ENCODE data around the gene ZNF540. TPM values are rescaled to one million over a fixed set of nuclear protein-coding genes. Genes with fewer than 3 reads are reported as not detected.

Gene ZNF540
- total RNA-seq, 2 experiments from 2014 or later, result 1.7 to 2.2 TPM

- Mint-ChIP-seq H3K4me3 (no peak overlapping the region), H3K36me3 (ENCODE audit: low read depth) (peaks cover 55% of the 10 kb centered on the region), H3K9me3 (peaks cover 44% of the 10 kb centered on the region), H3K27me3 (no peaks in the 10 kb centered on the region), H3K4me1 (ENCODE audit: low read depth) (no peaks in the 10 kb centered on the region), H3K27ac (no peak overlapping the region)
- POLR2A ChIA-PET, result no interaction called here
- DNase-seq (no peak), ATAC-seq (no peak)
- intact Hi-C loops (cut with micrococcal nuclease), result no loop called here
- CTCF ChIA-PET, result no interaction called here
- TF ChIP-seq CTCF (IDR thresholded peaks at IDR 0.05), result no peak
These were observed 40.7 kb downstream of the ZNF540 start for GRCh38 chr19:37635076-37636056.

- no peak for ATAC-seq
- Mint-ChIP-seq H3K4me1 (ENCODE audit: low read depth) (peaks cover 27% of the 10 kb centered on the region), H3K4me3 (peak overlapping the region; percentile 96), H3K9me3 (peaks cover 13% of the 10 kb centered on the region), H3K36me3 (ENCODE audit: low read depth) (peaks cover 44% of the 10 kb centered on the region), H3K27ac (peak overlapping the region; percentile 99), H3K27me3 (no peaks in the 10 kb centered on the region)
- ChIA-PET POLR2A (interaction anchor here (1.1 kb wide), 1 partner anchor 185 kb away, joined by 5 read pairs; the partner anchor contains the start of gene ZNF570), CTCF (no interaction called here)
- DNase-seq, result no peak
- TF ChIP-seq CTCF (IDR thresholded peaks at IDR 0.05), result no peak
- intact Hi-C loops (cut with micrococcal nuclease), result no loop called here
These were observed 59.4 kb downstream of the ZNF540 start for GRCh38 chr19:37654118-37654517.

- CTCF ChIA-PET, result no interaction called here
- no peak for TF ChIP-seq CTCF (IDR thresholded peaks at IDR 0.05)
These were observed 60.1 kb downstream of the ZNF540 start for GRCh38 chr19:37654629-37655300.

GRCh38 chr19:37655301-37655688 lies 60.6 kb downstream of the ZNF540 start, which contains the start of gene ZFP30:
ZFP30 (minus strand) TSS chr19:37655465; CDS start chr19:37647822, 7,643 bp downstream.
- Mint-ChIP-seq H3K4me3 (peak within 1 kb of the TSS; percentile 96), H3K36me3 (ENCODE audit: low read depth) (peaks cover 38% of the 10 kb centered on the region), H3K9me3 (peaks cover 14% of the 10 kb centered on the region), H3K4me1 (ENCODE audit: low read depth) (peaks cover 27% of the 10 kb centered on the region), H3K27ac (peak within 1 kb of the TSS; percentile 99), H3K27me3 (no peaks in the 10 kb centered on the region)
- TF ChIP-seq CTCF (IDR thresholded peaks at IDR 0.05), result no peak
- ChIA-PET POLR2A (interaction anchor here (0.9 to 1.1 kb wide), 2 partner anchors 60 to 186 kb away, joined by 3 to 5 read pairs; partner anchors contain the start of genes ZNF540, ZNF570 and ZNF571), CTCF (no interaction called here)
- ATAC-seq, result peak; percentile 65
- intact Hi-C loops (cut with micrococcal nuclease), result no loop called here
- DNase-seq, result peak; percentile 74

More at GRCh38 chr19:37654629-37655300, 60.1 kb downstream of the ZNF540 start:
- Mint-ChIP-seq H3K27ac (peak overlapping the region; percentile 99), H3K36me3 (ENCODE audit: low read depth) (peaks cover 42% of the 10 kb centered on the region), H3K9me3 (peaks cover 14% of the 10 kb centered on the region), H3K4me1 (ENCODE audit: low read depth) (peaks cover 27% of the 10 kb centered on the region), H3K27me3 (no peaks in the 10 kb centered on the region), H3K4me3 (peak overlapping the region; percentile 96)
- DNase-seq (peak; percentile 47), ATAC-seq (peak; percentile 10)
- POLR2A ChIA-PET, result interaction anchor here (0.9 to 1.1 kb wide), 2 partner anchors 60 to 186 kb away, joined by 3 to 5 read pairs; partner anchors contain the start of genes ZNF540, ZNF570 and ZNF571
- intact Hi-C loops (cut with micrococcal nuclease), result no loop called here

Data from activated CD8-positive, alpha-beta T cell treated with anti-CD3 and anti-CD28 coated beads for 36 hours (primary cell).